ENCODE results near the gene ST3GAL2. TPM values are rescaled to one million over a fixed set of nuclear protein-coding genes. Genes with fewer than 3 reads are reported as not detected.

ST3GAL2 gene
- total RNA-seq, 1 donor from 2014 or later, result 24.2 TPM

DNA sequence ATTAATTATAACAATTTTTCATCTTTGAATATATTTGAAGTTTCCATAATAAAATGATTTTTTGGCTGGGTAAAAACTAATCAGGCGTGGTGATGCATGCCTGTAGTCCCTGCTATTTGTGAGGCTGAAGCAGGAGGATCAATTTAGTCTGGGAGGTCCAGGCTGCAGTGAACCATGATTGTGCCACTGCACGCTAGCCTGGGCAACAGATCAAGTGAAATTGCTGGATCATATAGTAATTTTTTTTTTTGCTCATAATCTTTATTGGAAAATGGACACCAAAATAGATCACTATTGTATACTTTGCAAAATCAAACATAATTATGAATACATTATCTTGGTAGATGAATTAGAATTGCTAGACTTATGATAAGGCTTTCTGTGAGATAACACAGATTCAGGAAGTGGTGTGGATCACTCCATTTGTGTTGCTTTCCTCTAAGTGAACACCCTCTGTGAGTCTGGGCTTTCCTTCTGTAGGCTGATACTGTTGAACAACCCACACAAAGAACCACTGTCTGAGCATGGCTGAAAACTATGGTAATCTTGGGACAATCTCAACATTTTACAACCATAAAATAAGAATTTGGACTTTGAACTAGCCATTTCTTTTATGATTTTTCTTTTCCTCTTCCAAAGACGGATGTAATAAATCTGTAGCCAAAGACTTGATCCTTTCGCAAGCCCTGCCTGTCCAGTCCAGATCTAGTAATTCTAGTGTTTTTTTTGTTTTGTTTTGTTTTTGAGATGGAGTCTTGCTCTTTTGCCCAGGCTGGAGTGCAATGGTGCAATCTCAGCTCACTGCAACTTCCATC is 5.6 kb upstream of the ST3GAL2 start:
- intact Hi-C loops (cut with DNase I), result no loop called here
- DNase-seq (ENCODE audit: low spot score), result no peak

DNA sequence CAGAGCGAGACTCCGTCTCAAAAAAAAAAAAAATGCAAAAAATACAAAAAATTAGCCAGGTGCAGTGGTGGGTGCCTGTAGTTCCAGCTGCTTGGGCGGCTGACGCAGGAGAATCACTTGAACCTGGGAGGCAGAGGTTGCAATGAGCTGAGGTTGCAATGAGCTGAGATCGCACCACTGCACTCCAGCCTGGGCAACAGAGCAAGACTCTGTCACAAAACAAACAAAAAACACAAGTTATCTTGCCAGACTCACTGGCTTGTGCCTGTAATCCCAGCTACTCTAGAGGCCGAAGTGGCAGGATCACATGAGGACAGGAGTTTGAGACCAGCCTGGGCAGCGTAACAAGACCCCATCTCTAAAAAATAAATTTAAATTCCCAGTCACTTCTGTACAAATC is 3.4 kb upstream of the ST3GAL2 start:
- intact Hi-C loops (cut with DNase I), result no loop called here
- DNase-seq (ENCODE audit: low spot score), result no peak

DNA sequence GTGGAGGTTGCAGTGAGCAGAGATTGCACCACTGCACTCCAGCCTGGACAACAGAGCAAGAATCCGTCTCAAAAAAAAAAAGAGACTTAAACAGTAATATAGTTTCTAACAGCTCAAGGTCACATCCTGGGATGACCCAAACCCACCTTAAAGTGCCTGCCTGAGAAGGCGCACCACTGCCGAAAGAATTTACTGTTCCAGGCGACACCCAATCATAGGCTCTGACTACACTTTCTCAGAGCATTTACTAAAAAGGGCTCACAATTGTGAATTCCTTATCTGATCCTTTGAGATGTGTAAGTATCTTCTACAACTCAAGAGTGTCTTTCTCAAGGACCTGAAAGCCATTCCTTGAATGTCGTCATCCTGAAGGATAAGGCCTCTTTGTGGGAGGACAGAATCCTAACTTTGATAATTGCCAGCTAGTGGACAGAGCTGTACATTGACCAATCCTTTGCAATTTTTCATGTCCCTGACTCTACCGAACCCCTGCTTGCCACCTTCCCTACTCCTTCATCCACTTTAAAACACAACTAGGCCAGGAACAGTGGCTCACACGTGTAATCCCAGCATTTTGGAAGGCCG is 2.6 kb upstream of the ST3GAL2 start:
- DNase-seq (ENCODE audit: low spot score), result no peak
- intact Hi-C loops (cut with DNase I), result no loop called here

DNA sequence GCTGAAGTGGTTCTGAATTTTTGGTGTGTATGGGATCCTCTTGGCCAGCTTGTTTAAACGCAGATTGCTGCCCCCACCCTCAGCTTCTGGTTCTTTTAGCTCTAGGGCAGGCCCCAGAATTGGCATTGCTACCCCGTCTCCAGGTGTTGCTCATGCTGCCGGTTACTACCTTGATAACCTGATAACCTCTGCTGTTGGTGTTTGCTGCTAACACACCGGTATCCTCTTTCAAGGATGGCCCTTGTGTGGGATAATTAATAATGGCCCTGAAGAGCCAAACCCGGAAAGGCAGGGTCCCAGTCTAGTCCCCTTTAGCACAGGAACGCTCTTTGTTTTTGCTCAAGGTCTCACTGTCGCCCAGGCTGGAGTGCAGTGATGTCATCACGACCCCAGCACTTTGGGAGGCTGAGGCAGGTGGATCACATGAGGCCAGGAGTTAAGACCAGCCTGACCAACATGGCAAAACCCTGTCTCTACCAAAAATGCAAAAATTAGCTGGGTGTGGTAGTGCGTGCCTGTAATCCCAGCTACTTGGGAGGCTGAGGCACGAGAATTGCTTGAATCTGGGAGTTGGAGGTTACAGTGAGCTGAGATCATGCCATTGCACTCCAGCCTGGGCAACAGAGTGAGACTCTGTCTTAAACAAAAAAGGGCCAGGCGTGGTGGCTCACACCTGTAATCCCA is 1.3 kb upstream of the ST3GAL2 start:
- intact Hi-C loops (cut with DNase I), result no loop called here

DNA sequence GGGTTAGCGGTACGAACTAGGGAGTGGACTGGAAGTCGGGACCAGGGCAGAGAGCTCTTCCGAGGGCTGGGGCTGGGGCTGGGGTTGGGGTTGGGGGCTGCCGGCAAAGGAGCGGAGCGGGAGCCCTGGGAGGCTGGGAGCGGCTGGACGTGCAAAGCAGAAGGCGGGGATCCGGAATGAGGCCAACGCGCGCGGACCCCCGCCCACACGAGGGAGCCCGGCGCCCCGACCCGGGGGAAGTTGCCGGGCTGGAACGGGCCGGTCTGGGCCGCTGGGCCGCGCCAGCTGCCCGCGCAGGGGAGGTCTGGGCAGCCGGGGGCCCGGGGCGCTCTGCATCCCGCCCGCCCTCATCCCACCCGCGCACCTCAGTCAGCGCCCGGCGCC is 323 bp downstream of the ST3GAL2 start:
- DNase-seq (ENCODE audit: low spot score), result no peak
- intact Hi-C loops (cut with DNase I), result no loop called here

More for the DNA sequence above, 1.3 kb upstream of the ST3GAL2 start:
- no peak for DNase-seq (ENCODE audit: low spot score)

DNA sequence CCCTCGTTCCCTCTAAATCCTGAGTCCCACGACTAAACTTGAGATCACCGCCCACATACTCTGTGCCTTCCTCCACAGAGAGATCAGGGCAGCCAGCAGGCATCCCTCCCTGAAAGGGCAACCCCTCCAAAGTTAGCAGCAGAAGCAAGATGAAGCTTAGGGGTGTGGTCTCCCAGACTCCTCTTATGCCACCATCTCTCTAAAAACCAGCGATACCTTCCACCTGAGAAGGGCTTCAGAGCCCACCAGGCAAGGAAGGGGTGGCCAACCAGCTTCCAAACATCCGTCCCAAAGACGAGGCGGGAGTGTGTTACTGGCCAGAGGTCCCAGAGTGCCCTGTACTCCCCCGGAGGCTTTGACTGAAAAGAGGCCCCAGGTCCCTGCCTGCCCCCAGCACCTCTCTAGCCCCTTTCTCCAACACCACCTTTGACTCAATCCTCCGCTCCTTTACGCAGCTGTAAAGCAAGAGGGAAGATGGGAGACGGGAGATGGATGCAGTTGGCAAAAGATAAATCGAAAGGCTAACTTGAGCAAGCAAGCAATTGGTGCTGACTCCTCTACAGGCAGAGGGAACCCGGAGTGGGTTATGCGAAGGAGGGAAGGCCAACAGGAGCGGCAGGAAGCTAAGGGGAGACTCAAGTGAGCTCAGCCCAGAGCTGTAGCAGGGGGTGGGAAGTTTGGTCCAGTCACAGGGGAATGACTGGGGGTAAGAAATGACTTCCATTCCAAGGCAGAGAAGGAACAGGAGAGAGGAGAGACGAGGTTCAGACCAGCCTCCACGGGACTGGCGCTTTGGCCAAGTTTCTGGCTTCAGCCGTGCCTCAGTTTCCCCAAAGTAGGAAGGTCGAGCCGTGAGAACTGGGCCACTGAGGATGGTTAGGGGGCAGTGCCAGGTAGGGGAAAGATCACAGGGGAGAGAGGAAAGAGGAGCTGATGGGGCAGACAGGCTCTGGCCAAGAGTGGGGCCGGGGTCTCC is 1.0 kb downstream of the ST3GAL2 start:
- DNase-seq (ENCODE audit: low spot score), result no peak
- intact Hi-C loops (cut with DNase I), result no loop called here

DNA sequence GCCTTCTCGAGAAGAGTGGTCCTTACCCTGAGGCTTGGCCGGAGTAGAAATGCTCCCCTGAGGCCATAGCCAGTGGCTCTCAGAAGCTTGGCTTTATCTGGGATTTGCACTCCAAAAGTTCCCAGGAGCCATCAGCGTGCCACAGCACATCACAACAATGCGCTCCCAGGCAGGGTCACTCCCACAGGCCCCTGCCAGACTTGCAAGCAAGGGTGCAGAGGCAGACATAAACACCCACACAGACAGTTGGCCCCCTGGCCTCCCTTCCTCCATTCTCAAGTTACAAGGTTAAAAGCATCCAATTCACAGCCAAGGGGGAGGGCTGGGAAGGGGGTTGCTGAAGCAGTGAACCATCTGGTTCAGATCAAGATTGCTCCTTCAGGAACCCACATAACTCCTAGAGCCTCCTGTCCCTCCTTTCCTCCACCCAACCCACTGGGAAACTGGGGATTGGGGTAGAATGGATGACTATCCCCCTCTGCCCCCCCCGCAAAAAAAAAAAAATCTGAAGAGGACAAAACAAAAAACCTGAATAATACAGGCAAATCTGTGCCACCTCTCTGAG is 1.8 kb downstream of the ST3GAL2 start:
- intact Hi-C loops (cut with DNase I), result no loop called here

DNA sequence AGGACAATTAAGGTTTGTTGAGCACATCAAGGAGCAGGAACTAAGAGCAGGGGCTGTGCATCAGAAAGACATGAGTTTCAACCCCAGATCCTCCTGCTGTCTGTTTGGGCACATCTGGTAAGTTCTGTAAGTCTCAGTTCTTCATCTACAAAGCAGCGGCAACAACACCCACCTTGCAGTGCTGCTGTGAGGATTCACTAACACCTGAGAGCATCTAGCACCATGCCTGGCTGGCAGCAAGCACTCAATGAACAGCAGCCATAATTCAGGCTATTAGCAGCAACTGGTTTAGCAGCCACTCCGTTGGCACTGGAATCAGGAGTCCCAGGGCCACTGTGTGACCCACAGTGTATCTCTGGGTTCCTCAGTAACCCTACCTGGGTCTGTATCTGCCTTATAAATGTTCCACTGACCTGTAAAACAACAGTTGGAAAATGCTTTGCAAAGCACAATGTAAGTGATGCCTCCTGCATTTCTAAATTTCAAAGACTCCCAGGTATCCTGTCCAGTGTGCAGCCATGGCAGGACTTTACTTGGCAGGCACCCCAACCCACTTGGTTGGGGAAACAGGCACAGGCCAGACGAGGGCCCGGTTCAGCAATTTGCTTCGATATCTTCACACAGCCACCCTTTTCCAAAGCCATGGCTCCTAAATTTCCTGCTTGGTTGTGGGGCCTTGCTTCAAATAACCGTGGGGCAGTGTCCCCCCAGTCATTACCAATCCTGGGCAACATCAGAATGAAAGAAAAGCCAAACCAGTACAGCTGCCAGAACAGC is 4.2 kb downstream of the ST3GAL2 start:
- DNase-seq (ENCODE audit: low spot score), result no peak
- intact Hi-C loops (cut with DNase I), result loop anchor here (5.0 kb wide), 1 partner anchor 52 kb away; no protein-coding TSS in a partner anchor

More for the DNA sequence above, 1.8 kb downstream of the ST3GAL2 start:
- no peak for DNase-seq (ENCODE audit: low spot score)

DNA sequence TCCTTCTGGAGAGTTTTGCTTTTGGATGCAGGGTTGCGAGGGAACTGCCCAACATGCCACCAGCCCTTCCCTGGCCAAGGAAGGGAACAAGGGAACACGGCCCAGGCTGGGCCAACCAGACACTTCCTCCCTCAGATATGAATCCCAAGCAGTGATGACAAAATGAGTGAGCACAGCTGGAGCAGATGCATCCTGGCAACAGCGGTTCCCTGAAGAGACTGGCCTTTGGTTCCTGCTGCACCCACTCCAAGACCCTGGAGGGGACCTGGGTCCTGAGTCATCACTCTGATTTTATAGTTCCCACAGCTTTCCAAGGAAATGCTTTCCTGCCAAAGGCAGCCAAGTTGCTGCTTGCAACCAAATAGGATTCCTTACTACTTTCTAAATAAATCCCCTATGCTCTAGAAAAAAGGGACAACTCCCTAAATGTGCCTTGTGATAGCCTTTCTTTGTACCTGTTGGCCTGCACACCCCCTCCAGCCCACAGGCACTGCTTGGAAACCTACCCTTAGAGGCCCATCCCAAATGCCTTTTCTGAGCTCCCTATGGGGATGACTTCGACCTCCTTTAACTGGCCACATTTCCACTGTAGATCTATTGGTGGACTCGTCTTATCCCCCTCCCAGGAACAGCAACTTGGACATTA is 5.3 kb downstream of the ST3GAL2 start:
- intact Hi-C loops (cut with DNase I), result loop anchor here (5.0 kb wide), 1 partner anchor 51 kb away; no protein-coding TSS in a partner anchor
- no peak for DNase-seq (ENCODE audit: low spot score)

DNA sequence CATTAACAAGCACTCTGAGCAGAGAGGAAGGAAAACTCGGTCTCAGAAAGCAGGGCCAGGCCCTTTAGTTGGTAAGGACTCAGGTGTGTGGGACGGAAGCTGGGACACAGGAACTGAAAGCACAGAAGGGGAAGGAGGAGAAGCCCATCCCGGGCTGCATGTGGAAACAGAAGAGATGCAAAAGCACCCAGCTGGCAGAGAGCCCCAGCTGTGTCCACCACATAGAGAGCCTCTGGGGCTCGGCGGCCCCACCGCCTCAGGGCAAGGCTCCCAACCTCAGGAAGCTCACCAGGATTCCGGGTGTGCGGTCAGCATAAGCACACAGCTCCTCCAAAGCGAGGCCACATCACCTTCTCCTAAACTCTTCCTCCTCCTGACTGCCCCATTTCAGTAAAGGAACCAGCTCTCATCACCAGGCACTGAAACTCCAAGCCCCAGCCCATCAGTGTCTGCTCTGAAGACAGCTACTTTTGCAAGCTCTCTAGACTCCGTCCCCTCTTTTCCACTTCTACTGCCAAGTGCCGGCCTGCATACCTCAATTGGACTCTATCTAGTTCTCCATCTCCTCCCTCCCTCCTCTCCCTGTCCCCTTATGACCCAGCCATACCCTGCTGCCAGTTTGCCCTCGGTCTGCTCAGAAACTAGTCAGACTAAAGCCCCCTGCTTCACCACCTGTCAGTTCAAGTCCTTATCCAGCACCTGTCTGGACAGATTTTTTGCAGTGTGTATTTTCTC is 6.0 kb downstream of the ST3GAL2 start:
- intact Hi-C loops (cut with DNase I), result loop anchor here (5.0 kb wide), 1 partner anchor 51 kb away; no protein-coding TSS in a partner anchor
- no peak for DNase-seq (ENCODE audit: low spot score)

DNA sequence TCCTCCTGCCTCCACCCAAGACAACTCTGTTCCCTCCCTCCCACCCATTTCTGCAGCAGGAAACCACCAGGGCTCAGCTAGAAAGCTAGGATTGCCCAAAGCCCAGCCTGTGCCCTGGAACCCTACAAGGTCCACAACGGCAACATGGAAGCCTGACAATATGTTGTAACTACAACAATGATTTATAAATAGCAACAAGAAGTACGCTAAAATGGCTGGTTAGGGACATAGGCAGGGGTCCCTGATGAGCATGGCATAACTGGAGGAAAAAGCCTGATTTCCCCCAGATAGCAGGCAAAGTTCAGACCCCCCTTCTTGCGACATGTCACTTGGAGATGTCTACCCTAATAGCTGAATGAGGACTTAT is 6.6 kb downstream of the ST3GAL2 start:
- intact Hi-C loops (cut with DNase I), result loop anchor here (5.0 kb wide), 1 partner anchor 50 kb away; no protein-coding TSS in a partner anchor
- DNase-seq (ENCODE audit: low spot score), result no peak

DNA sequence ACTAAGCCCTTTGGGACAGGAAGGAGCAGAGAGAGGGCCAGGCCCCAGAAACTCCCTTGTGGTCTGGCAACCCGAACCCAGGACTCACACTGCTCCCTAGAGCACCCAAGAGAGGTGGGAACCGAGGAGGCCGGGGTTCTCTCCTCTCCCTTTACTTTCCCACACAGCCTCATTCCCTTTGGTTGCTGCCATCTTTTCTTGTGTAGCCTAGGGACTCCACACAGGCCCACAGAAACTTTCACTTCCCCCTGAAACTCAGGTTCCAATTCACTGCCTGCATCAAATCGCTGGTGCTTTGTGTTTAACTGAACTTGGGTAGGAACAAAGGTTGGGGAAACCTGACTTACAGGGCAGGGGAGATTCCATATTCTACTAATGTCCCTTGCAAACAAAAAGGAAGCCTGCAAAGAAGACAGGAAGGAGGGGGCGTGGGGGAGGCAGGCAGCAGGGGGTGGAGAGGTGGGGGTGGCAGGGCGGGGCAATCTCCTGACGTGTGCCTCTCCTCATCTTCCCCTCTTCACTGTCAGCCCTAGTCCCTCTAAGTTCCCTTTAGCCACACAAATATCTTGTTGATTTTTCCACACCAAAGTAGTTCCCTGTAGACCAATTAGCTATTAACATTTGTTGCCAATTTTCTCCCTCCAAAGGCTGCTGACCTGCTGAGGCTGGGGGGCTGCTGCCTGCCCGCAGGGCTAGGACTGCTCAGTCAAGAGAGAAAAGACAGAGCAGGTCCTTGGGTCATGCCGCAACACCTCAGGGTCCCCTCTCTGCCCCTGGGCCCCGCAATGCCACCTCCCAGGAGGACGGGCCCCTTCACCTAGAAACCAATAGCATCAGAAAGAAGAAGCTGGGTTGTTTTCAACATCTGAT is 8.0 kb downstream of the ST3GAL2 start:
- no peak for DNase-seq (ENCODE audit: low spot score)
- intact Hi-C loops (cut with DNase I), result loop anchor here (5.0 kb wide), 1 partner anchor 49 kb away; no protein-coding TSS in a partner anchor

DNA sequence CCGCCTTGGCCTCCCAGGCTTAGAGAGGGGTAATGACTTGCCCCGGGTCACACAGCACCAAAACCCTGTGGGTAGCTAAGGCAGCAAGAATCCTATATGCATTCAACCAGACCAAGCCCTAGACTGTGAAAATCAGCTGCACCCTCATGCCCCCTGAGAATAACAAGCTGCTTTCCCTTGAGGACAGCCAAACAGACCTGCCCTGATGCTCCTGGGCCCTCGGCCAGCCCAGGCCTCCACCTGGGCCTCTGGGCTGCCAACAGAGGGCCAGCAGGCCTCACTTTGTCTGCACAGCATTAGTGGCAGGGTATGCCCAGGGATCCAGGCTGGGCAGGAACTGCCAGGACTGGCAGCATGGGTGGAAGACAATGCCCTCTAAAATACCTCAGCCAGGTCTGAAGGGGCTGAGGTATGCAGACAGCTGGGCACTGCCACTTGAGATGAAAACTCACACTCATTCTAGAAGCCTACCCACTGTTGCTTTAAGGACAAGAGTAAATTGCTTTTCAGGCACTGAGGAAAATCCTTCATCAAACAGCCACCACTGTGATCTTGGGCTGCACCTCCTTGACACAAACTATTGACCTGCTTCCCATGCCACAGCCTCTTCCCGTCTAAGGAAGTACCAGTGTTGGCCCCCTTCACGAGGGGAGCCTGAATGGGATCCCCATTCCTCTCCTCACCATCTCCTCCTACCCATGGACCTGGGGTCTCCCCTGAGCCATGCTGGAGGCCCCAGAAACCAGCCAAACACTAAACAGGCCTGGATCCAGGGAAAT is 8.8 kb downstream of the ST3GAL2 start:
- intact Hi-C loops (cut with DNase I), result loop anchor here (5.0 kb wide), 1 partner anchor 48 kb away; no protein-coding TSS in a partner anchor
- DNase-seq (ENCODE audit: low spot score), result no peak

DNA sequence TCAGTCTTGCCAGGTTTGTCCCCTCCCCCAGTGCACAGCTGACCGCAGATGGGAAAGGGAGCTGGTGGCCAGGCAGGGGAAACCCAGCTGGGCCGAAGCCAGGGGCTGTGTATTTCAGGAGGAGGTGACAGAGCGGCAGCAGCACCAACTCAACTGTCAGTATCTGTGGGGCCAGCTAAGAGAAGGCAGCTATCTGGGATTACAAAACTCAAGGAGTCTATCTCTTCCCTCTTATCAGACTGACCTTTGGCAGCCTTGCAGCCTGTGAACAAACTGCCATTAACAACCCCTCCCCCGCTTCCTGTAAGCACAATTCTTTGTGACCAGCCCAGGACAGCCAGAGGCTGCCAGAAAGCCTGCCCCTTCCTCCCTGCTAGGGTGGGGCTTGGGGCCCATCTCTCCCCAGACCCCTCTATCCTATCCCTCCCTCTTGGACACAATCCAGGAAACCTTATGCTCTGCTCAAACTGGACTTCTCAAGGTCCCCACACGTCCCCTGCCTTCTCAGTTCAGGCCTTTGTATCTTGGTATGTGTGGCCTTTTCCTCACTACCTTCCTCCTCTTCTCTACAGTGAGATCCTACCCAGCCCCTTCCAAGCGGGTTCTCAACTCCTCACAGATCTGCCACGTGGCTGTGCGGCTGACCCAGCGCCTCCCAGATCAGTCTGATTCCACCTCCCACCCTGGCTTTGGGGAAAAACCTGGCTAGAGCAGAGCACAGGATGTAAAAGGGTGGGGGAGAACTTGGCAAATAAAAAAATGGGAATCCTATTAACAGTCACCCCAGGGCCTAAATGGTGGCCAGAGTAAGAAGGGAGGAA is 10.5 kb downstream of the ST3GAL2 start:
- intact Hi-C loops (cut with DNase I), result no loop called here
- DNase-seq (ENCODE audit: low spot score), result peak; percentile 98

DNA sequence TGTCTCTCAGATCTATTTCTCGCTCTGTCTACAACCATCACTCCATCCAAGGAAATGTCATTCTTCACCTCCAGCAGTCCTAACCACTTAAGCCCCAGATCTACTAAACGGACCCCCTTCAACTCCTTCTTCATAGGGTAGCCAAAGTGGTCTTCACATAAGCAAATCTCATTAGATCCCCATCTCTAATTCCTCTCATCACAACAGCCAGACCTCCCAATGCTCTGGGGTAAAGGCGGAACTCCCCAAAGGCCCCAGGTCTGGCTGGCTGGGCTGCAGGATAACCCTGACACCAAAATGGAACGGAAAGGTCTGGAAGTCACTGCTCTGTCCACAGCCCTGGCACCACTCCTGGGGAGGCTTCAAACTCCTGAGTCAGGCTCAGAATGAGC is 11.1 kb downstream of the ST3GAL2 start:
- intact Hi-C loops (cut with DNase I), result no loop called here
- DNase-seq (ENCODE audit: low spot score), result no peak
